Endothelial cell (in vitro differentiated cells): ENCODE measurements around the gene PRKCA. TPM values are rescaled to one million over a fixed set of nuclear protein-coding genes. Genes with fewer than 3 reads are reported as not detected.

Source experiments
- DNase-seq: peaks from one replicate; pipeline ENCODE4 v3.0.0; 2021; ENCODE audit warnings: low spot score
- H3K27ac Mint-ChIP-seq: one replicate; pipeline ENCODE4 v1.8.0; 2021; ENCODE audit warnings: mixed read lengths, inconsistent platforms; ENCODE audit not compliant: unreplicated experiment
- H3K27me3 Mint-ChIP-seq: one replicate; pipeline ENCODE4 v1.8.0; 2021; ENCODE audit warnings: mild to moderate bottlenecking, moderate library complexity, mixed read lengths, inconsistent platforms; ENCODE audit not compliant: unreplicated experiment
- H3K36me3 Mint-ChIP-seq: one replicate; pipeline ENCODE4 v1.8.0; 2021; ENCODE audit warnings: mild to moderate bottlenecking, low read depth, mixed read lengths, inconsistent platforms; ENCODE audit not compliant: unreplicated experiment
- H3K4me1 Mint-ChIP-seq: one replicate; pipeline ENCODE4 v1.8.0; 2021; ENCODE audit warnings: mild to moderate bottlenecking, mixed read lengths, inconsistent platforms; ENCODE audit not compliant: unreplicated experiment
- H3K4me3 Mint-ChIP-seq: one replicate; pipeline ENCODE4 v1.8.0; 2021; ENCODE audit warnings: mild to moderate bottlenecking, mixed read lengths, inconsistent platforms; ENCODE audit not compliant: unreplicated experiment
- H3K9me3 Mint-ChIP-seq: one replicate; pipeline ENCODE4 v1.8.0; 2021; ENCODE audit warnings: mixed read lengths, inconsistent platforms; ENCODE audit not compliant: unreplicated experiment
- total RNA-seq: library from RNA; stranded (reverse); fragmentation: NEBNext Ultra II Directional; extraction: Animal tissue kit (Norgen Biotek cat#: 25700); gene quantifications from one replicate; pipeline ENCODE4 v1.2.1, GENCODE V29; 2021; ENCODE audit not compliant: unreplicated experiment
- TF ChIP-seq, protein P1 (sequence below): fragments of 200-600 bp; sonication (generic); IDR thresholded peaks from one replicate; pipeline ENCODE4 v1.5.0; 2021; ENCODE audit warnings: antibody characterized with exemption; ENCODE audit not compliant: unreplicated experiment

The PRKCA gene
- total RNA-seq, 1 donor from 2014 or later: 2.1 TPM

DNA sequence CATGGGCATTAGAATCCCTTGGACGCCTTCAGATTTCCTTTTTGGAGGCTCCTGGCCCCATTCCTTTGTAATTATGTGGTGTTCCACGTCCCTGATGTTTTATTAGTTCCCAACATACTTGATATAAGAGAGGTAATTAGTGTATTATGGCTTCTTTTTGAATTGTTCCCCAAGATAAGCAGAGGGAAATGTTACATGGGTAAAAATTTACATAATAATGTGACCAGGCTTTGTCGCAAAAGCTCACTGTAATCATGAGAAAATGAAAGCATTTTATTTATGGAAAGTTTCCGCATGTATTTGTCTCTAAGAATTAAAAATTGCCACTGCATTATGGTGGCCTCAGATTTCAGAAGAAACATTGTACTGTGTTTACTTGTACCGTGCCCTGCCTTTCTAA, 177.8 kb downstream of the PRKCA start:
- TF ChIP-seq, protein P1, sequence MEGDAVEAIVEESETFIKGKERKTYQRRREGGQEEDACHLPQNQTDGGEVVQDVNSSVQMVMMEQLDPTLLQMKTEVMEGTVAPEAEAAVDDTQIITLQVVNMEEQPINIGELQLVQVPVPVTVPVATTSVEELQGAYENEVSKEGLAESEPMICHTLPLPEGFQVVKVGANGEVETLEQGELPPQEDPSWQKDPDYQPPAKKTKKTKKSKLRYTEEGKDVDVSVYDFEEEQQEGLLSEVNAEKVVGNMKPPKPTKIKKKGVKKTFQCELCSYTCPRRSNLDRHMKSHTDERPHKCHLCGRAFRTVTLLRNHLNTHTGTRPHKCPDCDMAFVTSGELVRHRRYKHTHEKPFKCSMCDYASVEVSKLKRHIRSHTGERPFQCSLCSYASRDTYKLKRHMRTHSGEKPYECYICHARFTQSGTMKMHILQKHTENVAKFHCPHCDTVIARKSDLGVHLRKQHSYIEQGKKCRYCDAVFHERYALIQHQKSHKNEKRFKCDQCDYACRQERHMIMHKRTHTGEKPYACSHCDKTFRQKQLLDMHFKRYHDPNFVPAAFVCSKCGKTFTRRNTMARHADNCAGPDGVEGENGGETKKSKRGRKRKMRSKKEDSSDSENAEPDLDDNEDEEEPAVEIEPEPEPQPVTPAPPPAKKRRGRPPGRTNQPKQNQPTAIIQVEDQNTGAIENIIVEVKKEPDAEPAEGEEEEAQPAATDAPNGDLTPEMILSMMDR: no peak
- Mint-ChIP-seq H3K4me3 (no peak overlapping the region), H3K27ac (no peak overlapping the region), H3K4me1 (peaks cover 4% of the 10 kb centered on the region), H3K36me3 (no peaks in the 10 kb centered on the region), H3K9me3 (no peaks in the 10 kb centered on the region), H3K27me3 (no peaks in the 10 kb centered on the region)
- no peak for DNase-seq

DNA sequence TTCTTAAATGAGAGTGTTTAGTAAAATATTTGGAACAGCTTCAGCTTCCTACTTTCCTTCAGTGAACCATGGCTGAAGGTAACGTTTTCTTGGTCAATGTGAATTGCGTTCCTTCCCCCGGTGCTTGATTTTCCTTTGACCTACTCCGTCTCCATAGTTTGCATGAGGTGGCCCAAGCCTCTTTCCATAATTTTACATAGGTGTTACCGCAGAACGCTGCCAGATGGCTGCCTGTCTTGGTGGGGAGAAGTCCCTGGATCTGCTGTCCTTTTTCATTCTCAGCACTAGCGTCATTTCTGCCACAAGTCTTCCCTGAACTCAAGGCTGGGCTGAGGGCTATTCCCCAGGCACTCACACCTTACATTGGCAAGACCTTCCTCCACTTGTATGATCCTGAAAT, 178.4 kb downstream of the PRKCA start:
- H3K27ac Mint-ChIP-seq: no peak overlapping the region
- H3K4me3 Mint-ChIP-seq: no peak overlapping the region
- H3K4me1 Mint-ChIP-seq: no peaks in the 10 kb centered on the region
- H3K27me3 Mint-ChIP-seq: no peaks in the 10 kb centered on the region
- TF ChIP-seq, protein P1: no peak
- no peaks in the 10 kb centered on the region for H3K36me3 Mint-ChIP-seq
- DNase-seq: no peak
- no peaks in the 10 kb centered on the region for H3K9me3 Mint-ChIP-seq

DNA sequence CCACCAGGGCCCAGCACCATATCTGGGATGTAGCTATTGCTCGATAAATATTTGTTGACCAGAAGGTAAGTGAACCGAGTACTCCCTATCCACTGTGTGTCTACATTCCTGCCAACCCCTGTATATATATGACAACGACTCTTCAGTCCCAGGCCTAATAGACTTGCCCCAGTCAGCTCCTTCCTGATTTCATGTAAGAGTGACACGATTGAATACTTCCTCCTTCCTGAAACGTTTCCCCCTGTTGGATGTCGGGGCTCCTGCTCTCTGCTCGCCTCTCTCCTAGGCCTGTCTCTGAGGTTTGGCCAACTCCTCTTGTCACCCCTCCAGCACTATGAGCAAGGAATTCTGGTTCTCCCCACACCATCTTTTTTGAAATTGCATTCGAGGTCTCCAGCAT, 178.9 kb downstream of the PRKCA start:
- H3K4me3 Mint-ChIP-seq: no peak overlapping the region

DNA sequence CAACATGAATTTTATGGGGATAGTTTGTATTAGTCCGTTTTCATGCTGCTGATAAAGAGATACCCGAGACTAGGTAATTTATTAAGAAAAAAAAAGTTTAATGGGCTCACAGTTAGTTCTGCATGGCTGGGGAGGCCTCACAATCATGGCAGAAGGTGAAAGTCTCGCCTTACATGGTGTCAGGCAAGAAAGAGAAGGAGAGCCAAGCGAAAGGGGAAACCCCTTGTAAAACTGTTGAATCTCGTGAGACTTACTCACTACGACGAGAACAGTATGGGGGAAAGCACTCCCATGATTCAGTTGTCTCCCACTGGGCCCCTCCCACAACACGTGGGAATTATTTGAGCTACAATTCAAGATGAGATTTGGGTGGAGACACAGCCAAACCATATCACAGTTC, 181.5 kb downstream of the PRKCA start:
- TF ChIP-seq, protein P1: no peak

More for the DNA sequence above, 178.9 kb downstream of the PRKCA start:
- no peak overlapping the region for H3K27ac Mint-ChIP-seq
- no peaks in the 10 kb centered on the region for H3K27me3 Mint-ChIP-seq
- H3K36me3 Mint-ChIP-seq: no peaks in the 10 kb centered on the region
- TF ChIP-seq, protein P1: no peak
- no peak for DNase-seq
- no peaks in the 10 kb centered on the region for H3K4me1 Mint-ChIP-seq
- no peaks in the 10 kb centered on the region for H3K9me3 Mint-ChIP-seq

DNA sequence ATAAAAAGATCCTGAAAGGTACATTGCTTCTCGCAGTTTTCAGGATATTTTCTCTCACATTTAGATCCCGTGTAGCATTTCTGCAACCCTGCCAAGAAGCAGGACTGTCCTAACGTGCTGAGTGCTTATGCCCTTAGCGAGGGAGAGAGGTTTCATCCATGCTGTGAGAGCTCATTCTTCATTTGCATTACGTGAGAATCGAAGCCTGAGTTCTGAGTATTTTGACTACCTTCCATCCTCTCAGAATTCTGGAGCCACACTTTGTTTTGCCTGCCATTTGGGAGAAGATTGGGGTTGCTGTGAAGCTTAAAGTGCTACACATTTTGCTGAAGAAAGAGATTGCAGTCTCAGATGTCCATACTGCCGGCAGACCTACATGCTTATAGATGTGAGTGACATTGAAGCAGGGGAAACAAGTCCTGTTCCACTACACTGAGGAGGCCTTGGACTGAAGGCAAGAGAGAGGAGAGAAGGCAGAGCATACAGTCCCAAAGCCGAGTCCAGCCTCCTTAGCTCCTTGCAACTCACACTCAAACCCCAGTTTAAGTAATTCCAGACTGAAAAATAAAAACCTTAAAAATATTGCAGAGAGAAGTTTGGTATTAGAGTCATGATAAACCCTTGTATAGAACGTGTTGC, 183.0 kb downstream of the PRKCA start:
- H3K4me1 Mint-ChIP-seq: no peaks in the 10 kb centered on the region
- TF ChIP-seq, protein P1: no peak
- no peak for DNase-seq
- H3K4me3 Mint-ChIP-seq: no peak overlapping the region
- no peaks in the 10 kb centered on the region for H3K36me3 Mint-ChIP-seq
- H3K27me3 Mint-ChIP-seq: no peaks in the 10 kb centered on the region
- no peak overlapping the region for H3K27ac Mint-ChIP-seq
- H3K9me3 Mint-ChIP-seq: no peaks in the 10 kb centered on the region

More for the DNA sequence above, 181.5 kb downstream of the PRKCA start:
- Mint-ChIP-seq H3K36me3 (no peaks in the 10 kb centered on the region), H3K27ac (no peak overlapping the region), H3K4me3 (no peak overlapping the region), H3K9me3 (no peaks in the 10 kb centered on the region), H3K27me3 (no peaks in the 10 kb centered on the region), H3K4me1 (no peaks in the 10 kb centered on the region)
- DNase-seq: no peak
